DND-41 (cell line): ENCODE results near the gene SOAT2.

Experiments
- CTCF ChIP-seq: IDR thresholded peaks from 2 replicates; pipeline ENCODE4 v1.5.1; 2012; ENCODE audit warnings: borderline replicate concordance, low read length, moderate library complexity, mild to moderate bottlenecking; ENCODE audit not compliant: poor library complexity, severe bottlenecking; ENCODE audit errors: extremely low read depth
- EZH2 ChIP-seq: IDR thresholded peaks from 3 replicates; pipeline ENCODE4 v1.6.1; 2012; ENCODE audit warnings: borderline replicate concordance, low read depth, mild to moderate bottlenecking, moderate library complexity, low read length, inconsistent platforms; ENCODE audit not compliant: severe bottlenecking

GRCh38 chr12:53078425-53079225 lies 24.7 kb upstream of the SOAT2 start:
- no peak for TF ChIP-seq CTCF
- TF ChIP-seq EZH2: no peak
